HG03135 (cell line): ENCODE results near the gene KIF26B.
"Not testable (repeated sequence)": the region's sequence is repeated elsewhere in the genome, so short reads cannot be mapped to it uniquely, and the experiment has no call there.

ENCODE experiments used
- ATAC-seq: cut with Tn5 transposase; IDR thresholded peaks from one replicate; pipeline ENCODE4 v1.9.1; 2021; ENCODE audit warnings: mild to moderate bottlenecking, moderate library complexity; ENCODE audit not compliant: unreplicated experiment

KIF26B gene

GRCh38 chr1:245666412-245666811 is 511.6 kb downstream of the KIF26B start:
- ATAC-seq = no peak

- ATAC-seq = no peak
Observed at GRCh38 chr1:245671349-245671748, 516.6 kb downstream of the KIF26B start.

GRCh38 chr1:245671966-245672767 is 517.4 kb downstream of the KIF26B start:
- no peak for ATAC-seq

GRCh38 chr1:245672836-245673656 is 518.3 kb downstream of the KIF26B start:
- not testable (repeated sequence) for ATAC-seq

GRCh38 chr1:245673881-245674414 is 519.2 kb downstream of the KIF26B start:
- no peak for ATAC-seq

GRCh38 chr1:245677461-245678240 is 522.9 kb downstream of the KIF26B start:
- ATAC-seq = no peak

- ATAC-seq = no peak
Observed at GRCh38 chr1:245678860-245679411, 524.2 kb downstream of the KIF26B start.

GRCh38 chr1:245679821-245680780 is 525.3 kb downstream of the KIF26B start:
- ATAC-seq = no peak

GRCh38 chr1:245682638-245683628 is 528.1 kb downstream of the KIF26B start:
- ATAC-seq = no peak

GRCh38 chr1:245683676-245684075 is 528.9 kb downstream of the KIF26B start:
- ATAC-seq = no peak

GRCh38 chr1:245684166-245684565 is 529.4 kb downstream of the KIF26B start:
- ATAC-seq = no peak

GRCh38 chr1:245684571-245684970 is 529.8 kb downstream of the KIF26B start:
- ATAC-seq = no peak

- ATAC-seq = no peak
Observed at GRCh38 chr1:245685111-245685810, 530.5 kb downstream of the KIF26B start.

GRCh38 chr1:245686006-245686405 is 531.2 kb downstream of the KIF26B start:
- no peak for ATAC-seq

GRCh38 chr1:245686446-245687030 is 531.8 kb downstream of the KIF26B start:
- ATAC-seq = no peak

GRCh38 chr1:245687152-245687635 is 532.4 kb downstream of the KIF26B start:
- no peak for ATAC-seq
